ENCODE results near the gene TRIM32.

- peak; percentile 71 for TF ChIP-seq CTCF (conservative IDR thresholded peaks at IDR 0.05; ENCODE audit: low read length)
- TF ChIP-seq EZH2phosphoT487 (IDR thresholded peaks at IDR 0.05; ENCODE audit: borderline replicate concordance, low read depth, low read length), result no peak
Observed at GRCh38 chr9:116646661-116647514, 40.2 kb upstream of the TRIM32 start.
